ENCODE data around the gene IGFL1.
"Not testable (repeated sequence)": the region's sequence is repeated elsewhere in the genome, so short reads cannot be mapped to it uniquely, and the experiment has no call there.

IGFL1 gene

DNA sequence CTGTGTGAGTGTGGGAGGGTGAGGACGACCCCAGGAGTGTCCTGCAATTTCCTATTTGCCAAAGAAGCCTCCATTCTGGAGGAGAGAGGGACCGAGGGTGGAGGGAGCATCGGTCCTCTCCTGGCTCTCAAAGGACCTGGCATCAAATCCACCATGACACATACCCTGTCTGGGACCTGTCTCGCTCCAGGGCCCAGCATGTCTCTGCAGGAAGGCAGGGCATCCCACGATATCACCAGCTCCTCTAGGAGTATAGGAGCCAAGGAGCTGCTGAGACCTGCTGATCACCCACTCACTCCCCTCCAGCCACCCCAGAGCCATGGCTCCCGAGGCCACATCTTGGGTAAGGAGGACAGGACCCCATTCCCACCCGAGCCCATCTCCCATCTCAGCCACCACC, 33.6 kb upstream of the IGFL1 start:
- not testable (repeated sequence) for H3K4me3 Mint-ChIP-seq; H3K4me1 Mint-ChIP-seq (ENCODE audit: low read depth); H3K27ac Mint-ChIP-seq; H3K9me3 Mint-ChIP-seq (ENCODE audit: low read depth); H3K36me3 Mint-ChIP-seq
- peaks cover 11% of the 10 kb centered on the region for H3K27me3 Mint-ChIP-seq

DNA sequence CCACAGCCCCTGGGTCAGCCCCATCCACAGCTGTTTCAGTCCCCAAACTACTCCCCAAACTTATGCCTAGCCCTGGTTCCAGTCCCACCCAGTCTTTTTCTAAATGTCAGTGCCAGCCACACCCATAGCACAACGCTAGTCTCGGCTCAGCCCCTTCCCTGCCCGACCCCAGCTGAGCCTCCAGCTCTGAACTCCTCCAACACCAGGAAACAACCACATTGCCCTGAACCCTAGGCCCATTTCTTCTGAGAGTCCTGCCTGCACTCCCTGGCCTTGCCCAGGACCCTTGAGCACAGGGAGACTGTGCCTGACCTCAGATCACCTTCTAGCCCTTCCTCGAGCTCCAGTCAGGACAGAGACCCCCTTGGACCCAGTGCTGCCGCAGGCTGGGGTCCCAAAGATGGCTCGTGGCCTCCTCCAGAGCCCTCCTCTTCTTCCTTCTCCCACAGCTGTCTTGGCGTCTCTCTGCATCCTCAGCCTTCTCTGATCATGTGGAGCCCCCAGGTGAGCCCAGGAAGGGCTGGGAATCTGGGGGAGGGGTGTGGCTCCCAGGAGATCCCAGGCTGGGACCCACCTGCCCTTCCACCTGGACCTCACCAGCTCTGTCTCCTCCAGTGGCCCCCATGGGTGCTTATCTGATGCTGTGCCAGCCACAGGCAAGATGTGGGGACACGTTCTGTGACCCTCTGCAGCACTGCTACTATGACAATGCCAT, 33.0 kb upstream of the IGFL1 start:
- Mint-ChIP-seq H3K4me3 (no peak overlapping the region), H3K9me3 (ENCODE audit: low read depth) (no peaks in the 10 kb centered on the region), H3K36me3 (no peaks in the 10 kb centered on the region), H3K27ac (no peak overlapping the region), H3K27me3 (peaks cover 6% of the 10 kb centered on the region), H3K4me1 (ENCODE audit: low read depth) (no peaks in the 10 kb centered on the region)

- Mint-ChIP-seq H3K27ac (no peak overlapping the region), H3K9me3 (ENCODE audit: low read depth) (no peaks in the 10 kb centered on the region), H3K36me3 (no peaks in the 10 kb centered on the region), H3K4me3 (no peak overlapping the region), H3K4me1 (ENCODE audit: low read depth) (no peaks in the 10 kb centered on the region), H3K27me3 (peaks cover 6% of the 10 kb centered on the region)
These were observed 32.0 kb upstream of the IGFL1 start for GRCh38 chr19:46197314-46198070.

DNA sequence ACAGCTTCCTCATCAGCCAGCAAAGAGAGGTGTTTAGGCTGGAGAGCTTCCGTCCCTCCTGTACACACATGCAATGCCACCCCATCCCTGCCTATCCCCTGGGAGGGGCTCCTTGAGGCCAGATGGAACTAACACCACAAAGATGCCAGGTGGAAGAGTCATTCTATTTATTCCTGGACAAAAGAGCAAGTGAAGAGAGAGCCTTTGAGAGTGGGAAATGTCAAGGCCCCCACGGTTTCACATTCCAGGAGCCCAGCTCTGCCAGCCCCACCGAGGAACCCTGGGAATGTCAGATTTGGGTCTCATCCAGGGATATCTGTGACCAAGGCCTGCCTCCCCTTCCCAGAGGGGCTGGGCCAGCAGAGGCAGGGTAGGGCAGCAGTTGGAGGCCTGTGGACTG, 30.8 kb upstream of the IGFL1 start:
- Mint-ChIP-seq H3K4me3 (no peak overlapping the region), H3K9me3 (ENCODE audit: low read depth) (no peaks in the 10 kb centered on the region), H3K27me3 (peaks cover 7% of the 10 kb centered on the region), H3K36me3 (no peaks in the 10 kb centered on the region), H3K27ac (no peak overlapping the region), H3K4me1 (ENCODE audit: low read depth) (no peaks in the 10 kb centered on the region)

DNA sequence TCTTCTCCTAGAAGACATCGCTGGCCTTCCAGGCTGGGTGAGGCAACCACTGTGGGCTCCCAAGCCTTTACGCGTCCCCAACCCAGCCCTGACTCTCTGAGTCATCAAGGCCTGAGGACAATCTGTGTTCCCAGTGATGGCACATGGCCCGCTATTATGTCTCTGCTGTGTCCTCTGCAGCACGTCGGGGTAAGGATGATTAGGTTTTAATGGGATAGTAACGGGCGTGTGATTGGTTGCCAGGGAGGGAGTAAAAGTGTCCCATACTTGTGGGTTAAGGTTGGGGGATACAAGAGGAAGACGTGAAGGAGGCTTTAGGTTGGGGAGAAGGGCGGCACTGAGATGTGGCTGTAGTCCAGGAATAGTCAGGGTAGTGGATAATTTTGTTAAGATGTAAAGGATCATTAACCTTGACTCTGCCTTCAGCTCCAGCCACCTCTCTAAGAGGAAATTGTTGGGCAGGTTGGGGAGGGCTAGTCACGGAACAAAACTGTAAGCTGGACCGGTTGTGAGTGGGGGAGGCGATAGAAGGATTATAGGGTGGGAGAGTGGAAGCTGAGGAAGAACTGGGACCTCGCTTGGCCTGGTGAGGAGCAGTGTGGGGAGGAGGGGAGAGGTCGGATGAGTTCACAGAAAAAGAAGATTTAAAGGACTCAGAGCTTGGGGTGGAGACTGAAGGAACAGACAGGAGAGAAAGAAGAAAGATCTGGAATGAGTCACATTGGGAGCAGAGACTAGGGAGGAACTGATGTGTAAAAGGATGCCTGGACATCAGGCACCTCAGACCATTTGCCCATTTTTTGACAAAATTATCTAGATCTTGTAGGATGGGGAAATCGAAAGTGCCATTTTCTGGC, 27.9 kb upstream of the IGFL1 start:
- Mint-ChIP-seq H3K9me3 (ENCODE audit: low read depth) (no peaks in the 10 kb centered on the region), H3K4me1 (ENCODE audit: low read depth) (no peaks in the 10 kb centered on the region), H3K27me3 (peaks cover 5% of the 10 kb centered on the region), H3K36me3 (no peaks in the 10 kb centered on the region), H3K27ac (no peak overlapping the region), H3K4me3 (no peak overlapping the region)

DNA sequence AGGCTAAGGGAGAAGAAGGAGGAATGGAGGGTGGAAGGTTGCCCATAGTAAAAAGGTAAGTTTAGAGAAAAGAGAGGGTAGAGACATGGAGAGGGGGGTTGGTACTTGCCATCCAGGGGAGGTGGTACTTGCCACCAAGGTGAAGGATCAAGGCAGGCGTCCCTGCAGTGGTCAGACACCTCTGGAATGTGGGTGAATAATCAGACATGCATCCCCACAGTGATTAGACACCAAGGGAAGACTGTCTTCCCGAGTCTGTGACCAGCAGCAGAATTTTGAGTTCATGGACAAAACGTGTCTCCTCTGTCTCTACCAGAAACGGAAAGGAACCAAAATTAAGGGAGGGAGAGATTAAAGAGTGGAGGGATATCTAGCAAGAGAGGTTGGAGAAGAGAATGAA, 27.1 kb upstream of the IGFL1 start:
- no peaks in the 10 kb centered on the region for H3K9me3 Mint-ChIP-seq (ENCODE audit: low read depth)
- H3K4me1 Mint-ChIP-seq (ENCODE audit: low read depth): no peaks in the 10 kb centered on the region
- no peaks in the 10 kb centered on the region for H3K36me3 Mint-ChIP-seq
- H3K4me3 Mint-ChIP-seq: no peak overlapping the region
- peaks cover 5% of the 10 kb centered on the region for H3K27me3 Mint-ChIP-seq
- H3K27ac Mint-ChIP-seq: no peak overlapping the region

DNA sequence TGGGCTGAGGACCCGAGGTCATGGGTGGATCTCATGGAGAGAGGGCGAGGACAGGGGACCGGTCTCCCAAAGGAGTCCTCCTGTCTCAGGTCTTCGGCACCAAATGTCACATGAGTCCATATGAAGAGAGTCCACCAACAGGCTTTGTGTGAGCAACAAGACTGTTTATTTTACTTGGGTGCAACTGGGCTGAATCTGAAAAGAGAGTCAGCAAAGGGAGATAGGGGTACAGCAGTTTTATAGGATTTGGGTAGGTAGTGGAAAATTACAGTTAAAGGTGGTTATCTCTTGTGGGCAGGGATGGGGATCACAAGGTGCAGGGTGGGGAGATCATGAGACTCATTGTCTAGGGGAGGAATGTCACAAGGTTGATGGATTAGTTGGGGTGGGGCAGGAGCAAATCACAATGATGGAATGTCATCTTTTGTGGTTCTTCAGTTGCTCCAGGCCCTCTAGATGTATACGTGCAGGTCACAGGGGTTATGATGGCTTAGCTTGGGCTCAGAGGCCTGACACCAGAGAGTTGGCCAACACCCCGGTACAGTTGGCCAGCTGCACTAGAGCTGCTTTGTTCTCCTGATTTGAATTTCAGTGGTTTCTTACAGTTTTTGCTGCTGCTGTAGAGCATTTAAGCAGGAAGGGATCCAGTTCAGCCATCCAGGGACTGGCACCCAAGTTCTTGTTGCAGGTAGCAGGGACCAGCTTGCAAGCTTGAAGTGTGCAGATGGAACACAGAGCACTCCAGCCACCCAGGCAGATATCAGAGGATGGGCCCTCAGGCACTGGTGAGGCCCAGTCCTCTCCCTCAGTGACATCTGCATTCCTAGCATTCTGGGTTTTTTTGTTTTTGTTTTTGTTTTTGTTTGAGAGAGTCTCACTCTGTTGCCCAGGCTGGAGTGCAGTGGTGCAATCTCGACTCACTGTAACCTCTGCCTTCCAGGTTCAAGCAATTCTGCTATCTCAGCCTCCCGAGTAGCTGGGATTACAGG, 26.4 kb upstream of the IGFL1 start:
- H3K9me3 Mint-ChIP-seq (ENCODE audit: low read depth): no peaks in the 10 kb centered on the region

GRCh38 chr19:46204008-46204407, 25.5 kb upstream of the IGFL1 start:
- Mint-ChIP-seq H3K4me3 (no peak overlapping the region), H3K4me1 (ENCODE audit: low read depth) (peaks cover under 1% of the 10 kb centered on the region), H3K36me3 (no peaks in the 10 kb centered on the region), H3K27ac (no peak overlapping the region), H3K27me3 (peaks cover 6% of the 10 kb centered on the region), H3K9me3 (ENCODE audit: low read depth) (no peaks in the 10 kb centered on the region)

More for the DNA sequence above, 26.4 kb upstream of the IGFL1 start:
- H3K4me1 Mint-ChIP-seq (ENCODE audit: low read depth): no peaks in the 10 kb centered on the region
- peaks cover 5% of the 10 kb centered on the region for H3K27me3 Mint-ChIP-seq
- no peaks in the 10 kb centered on the region for H3K36me3 Mint-ChIP-seq
- H3K4me3 Mint-ChIP-seq: no peak overlapping the region
- H3K27ac Mint-ChIP-seq: no peak overlapping the region

- no peak overlapping the region for H3K27ac Mint-ChIP-seq
These were observed 24.2 kb upstream of the IGFL1 start for GRCh38 chr19:46205183-46205984.

GRCh38 chr19:46206176-46206575, 23.4 kb upstream of the IGFL1 start:
- Mint-ChIP-seq H3K27ac (no peak overlapping the region), H3K36me3 (no peaks in the 10 kb centered on the region), H3K9me3 (ENCODE audit: low read depth) (no peaks in the 10 kb centered on the region), H3K27me3 (peaks cover 7% of the 10 kb centered on the region), H3K4me1 (ENCODE audit: low read depth) (peaks cover 4% of the 10 kb centered on the region), H3K4me3 (no peak overlapping the region)

More at GRCh38 chr19:46205183-46205984, 24.2 kb upstream of the IGFL1 start:
- peaks cover 6% of the 10 kb centered on the region for H3K27me3 Mint-ChIP-seq
- H3K4me1 Mint-ChIP-seq (ENCODE audit: low read depth): peaks cover 4% of the 10 kb centered on the region
- H3K4me3 Mint-ChIP-seq: no peak overlapping the region
- no peaks in the 10 kb centered on the region for H3K36me3 Mint-ChIP-seq
- H3K9me3 Mint-ChIP-seq (ENCODE audit: low read depth): no peaks in the 10 kb centered on the region

GRCh38 chr19:46206682-46207081, 22.9 kb upstream of the IGFL1 start:
- H3K36me3 Mint-ChIP-seq: no peaks in the 10 kb centered on the region

GRCh38 chr19:46207858-46208257, 21.7 kb upstream of the IGFL1 start:
- not testable (repeated sequence) for H3K36me3 Mint-ChIP-seq; H3K4me3 Mint-ChIP-seq; H3K4me1 Mint-ChIP-seq (ENCODE audit: low read depth); H3K27ac Mint-ChIP-seq; H3K9me3 Mint-ChIP-seq (ENCODE audit: low read depth)
- peaks cover 14% of the 10 kb centered on the region for H3K27me3 Mint-ChIP-seq

More at GRCh38 chr19:46206682-46207081, 22.9 kb upstream of the IGFL1 start:
- Mint-ChIP-seq H3K27ac (no peak overlapping the region), H3K9me3 (ENCODE audit: low read depth) (no peaks in the 10 kb centered on the region), H3K27me3 (peaks cover 8% of the 10 kb centered on the region), H3K4me3 (no peak overlapping the region), H3K4me1 (ENCODE audit: low read depth) (peaks cover 4% of the 10 kb centered on the region)

- Mint-ChIP-seq H3K36me3 (no peaks in the 10 kb centered on the region), H3K9me3 (ENCODE audit: low read depth) (no peaks in the 10 kb centered on the region), H3K27me3 (peaks cover 20% of the 10 kb centered on the region), H3K4me1 (ENCODE audit: low read depth) (peaks cover 4% of the 10 kb centered on the region), H3K27ac (no peak overlapping the region), H3K4me3 (no peak overlapping the region)
These were observed 20.5 kb upstream of the IGFL1 start for GRCh38 chr19:46209051-46209450.

All from activated naive CD8-positive, alpha-beta T cell (primary cell).